ENCODE measurements around the gene AOAH. TPM values are rescaled to one million over a fixed set of nuclear protein-coding genes. Genes with fewer than 3 reads are reported as not detected.

AOAH gene
- total and polyA plus RNA-seq, 12 donors = 3.4 to 52.0 (median 13.6) TPM

GRCh38 chr7:36629351-36629750 is 94.9 kb downstream of the AOAH start:
- Histone ChIP-seq H3K4me1 (replicated peaks in 1 of 2) (no peaks in the 10 kb centered on the region), H3K9me3 (replicated peaks in 1 of 3) (no peaks in the 10 kb centered on the region), H3K27ac (no peak overlapping the region), H3K27me3 (no peaks in the 10 kb centered on the region), H3K36me3 (replicated peaks in 1 of 2) (no peaks in the 10 kb centered on the region), H3K4me3 (no peak overlapping the region)
- no peak for TF ChIP-seq POLR2A (IDR thresholded peaks at IDR 0.05)
- no peak for TF ChIP-seq CTCF (IDR thresholded peaks at IDR 0.05)
- intact Hi-C loops (cut with DNase I) = no loop called here
- no peak for DNase-seq
- WGBS, 4 donors = 31 to 57% (median 46%) methylated on average over 1 of the region's 1 CpG

DNA sequence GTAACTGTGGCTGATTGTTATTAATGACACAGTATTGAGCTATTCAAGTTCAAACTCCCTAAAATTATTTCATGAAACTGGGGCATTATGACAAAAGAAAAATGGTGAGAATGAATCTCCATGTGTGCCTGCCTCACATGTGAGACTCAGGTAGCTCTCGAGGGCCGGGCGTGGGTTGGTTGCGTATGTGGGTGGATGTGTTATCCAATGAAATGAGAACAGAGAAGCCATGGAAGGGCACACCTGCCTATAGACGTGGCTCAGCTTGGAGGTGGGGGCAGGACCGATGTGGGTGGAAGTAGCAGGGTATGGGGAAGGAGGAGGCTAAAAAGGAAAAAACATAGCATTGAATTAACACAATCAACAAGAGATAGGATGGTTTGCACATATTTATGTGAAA is 96.5 kb downstream of the AOAH start:
- intact Hi-C loops (cut with DNase I) = no loop called here
- WGBS, 4 donors = 87 to 94% (median 89%) methylated on average over 6 of the region's 6 CpGs
- H3K9me3 ChIP-seq (replicated peaks in 1 of 3) = no peaks in the 10 kb centered on the region
- no peaks in the 10 kb centered on the region for H3K4me1 ChIP-seq (replicated peaks in 1 of 2)
- no peak for TF ChIP-seq CTCF (IDR thresholded peaks at IDR 0.05)
- TF ChIP-seq POLR2A (IDR thresholded peaks at IDR 0.05) = no peak
- no peak overlapping the region for H3K27ac ChIP-seq
- H3K4me3 ChIP-seq = no peak overlapping the region
- no peak for DNase-seq
- H3K36me3 ChIP-seq (replicated peaks in 1 of 2) = no peaks in the 10 kb centered on the region
- no peaks in the 10 kb centered on the region for H3K27me3 ChIP-seq

DNA sequence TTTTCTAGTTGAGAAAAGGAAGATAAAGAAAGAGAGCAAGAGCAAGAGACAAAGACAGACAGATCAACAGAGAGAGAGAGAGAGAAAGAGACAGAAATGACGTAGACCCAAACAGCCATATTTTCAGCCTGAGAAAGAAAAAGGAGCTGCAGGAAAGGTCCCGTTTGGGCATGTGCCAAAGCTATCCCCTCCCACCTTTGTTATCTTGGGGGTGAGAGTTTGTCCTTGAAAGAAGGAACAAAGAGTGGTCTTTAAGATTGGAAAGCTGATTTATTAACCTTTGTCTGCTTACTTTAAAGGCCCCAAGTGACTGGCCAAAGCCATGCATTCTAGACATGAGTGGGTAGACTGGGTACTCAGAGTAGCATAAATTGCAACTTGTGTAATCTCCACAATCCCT is 98.2 kb downstream of the AOAH start:
- 49 to 67% (median 62%) methylated on average over 2 of the region's 2 CpGs for WGBS, 4 donors
- TF ChIP-seq POLR2A (IDR thresholded peaks at IDR 0.05) (no peak), CTCF (IDR thresholded peaks at IDR 0.05) (no peak)
- no peaks in the 10 kb centered on the region for H3K36me3 ChIP-seq (replicated peaks in 1 of 2)
- H3K4me1 ChIP-seq (replicated peaks in 1 of 2) = no peaks in the 10 kb centered on the region
- no peaks in the 10 kb centered on the region for H3K9me3 ChIP-seq (replicated peaks in 1 of 3)
- intact Hi-C loops (cut with DNase I) = no loop called here
- H3K27me3 ChIP-seq = no peaks in the 10 kb centered on the region
- no peak overlapping the region for H3K4me3 ChIP-seq
- no peak for DNase-seq
- H3K27ac ChIP-seq = no peak overlapping the region

DNA sequence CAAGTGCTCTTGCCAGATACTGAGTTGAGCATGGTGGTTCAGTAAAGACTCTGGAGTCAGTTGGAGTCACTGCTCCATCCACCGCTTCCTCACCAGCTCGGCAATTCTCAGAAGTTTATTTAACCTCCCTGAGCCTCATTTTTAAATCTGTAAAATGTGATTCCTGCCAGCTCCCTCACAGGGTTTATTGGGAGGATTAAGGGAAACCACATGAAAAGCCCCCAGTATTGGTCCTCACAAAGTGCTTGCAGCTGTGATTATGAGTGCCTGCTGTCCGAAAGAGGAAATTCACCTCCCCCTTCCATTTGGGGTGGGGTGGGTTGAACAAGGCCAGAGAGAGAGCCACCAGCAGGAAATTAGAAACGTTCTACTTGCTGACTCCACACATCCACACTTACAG is 99.0 kb downstream of the AOAH start:
- no peak for DNase-seq
- no peaks in the 10 kb centered on the region for H3K27me3 ChIP-seq
- H3K4me1 ChIP-seq (replicated peaks in 1 of 2) = no peaks in the 10 kb centered on the region
- intact Hi-C loops (cut with DNase I) = no loop called here
- H3K36me3 ChIP-seq (replicated peaks in 1 of 2) = no peaks in the 10 kb centered on the region
- H3K27ac ChIP-seq = no peak overlapping the region
- TF ChIP-seq POLR2A (IDR thresholded peaks at IDR 0.05) (no peak), CTCF (IDR thresholded peaks at IDR 0.05) (no peak)
- 44 to 54% (median 48%) methylated on average over 4 of the region's 4 CpGs for WGBS, 4 donors
- no peaks in the 10 kb centered on the region for H3K9me3 ChIP-seq (replicated peaks in 1 of 3)
- no peak overlapping the region for H3K4me3 ChIP-seq

All from adrenal gland (tissue), 12 donors.